Measurements from ENCODE around the gene DUSP19.
A peak's percentile ranks its signal among the peaks of the same experiment; 100 is the strongest.
"Not testable (repeated sequence)": the region's sequence is repeated elsewhere in the genome, so short reads cannot be mapped to it uniquely, and the experiment has no call there.

DUSP19 gene, protein sequence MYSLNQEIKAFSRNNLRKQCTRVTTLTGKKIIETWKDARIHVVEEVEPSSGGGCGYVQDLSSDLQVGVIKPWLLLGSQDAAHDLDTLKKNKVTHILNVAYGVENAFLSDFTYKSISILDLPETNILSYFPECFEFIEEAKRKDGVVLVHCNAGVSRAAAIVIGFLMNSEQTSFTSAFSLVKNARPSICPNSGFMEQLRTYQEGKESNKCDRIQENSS

GRCh38 chr2:183078464-183079138 is at the start of gene DUSP19:
TSS of gene DUSP19 (plus strand) at chr2:183078747. CDS start at chr2:183078934, 187 bp downstream.
- peak; percentile 92 for DNase-seq (ENCODE audit: low spot score)

GRCh38 chr2:183029219-183029618 is 49.3 kb upstream of the DUSP19 start:
- no peak for DNase-seq (ENCODE audit: low spot score)

DNA sequence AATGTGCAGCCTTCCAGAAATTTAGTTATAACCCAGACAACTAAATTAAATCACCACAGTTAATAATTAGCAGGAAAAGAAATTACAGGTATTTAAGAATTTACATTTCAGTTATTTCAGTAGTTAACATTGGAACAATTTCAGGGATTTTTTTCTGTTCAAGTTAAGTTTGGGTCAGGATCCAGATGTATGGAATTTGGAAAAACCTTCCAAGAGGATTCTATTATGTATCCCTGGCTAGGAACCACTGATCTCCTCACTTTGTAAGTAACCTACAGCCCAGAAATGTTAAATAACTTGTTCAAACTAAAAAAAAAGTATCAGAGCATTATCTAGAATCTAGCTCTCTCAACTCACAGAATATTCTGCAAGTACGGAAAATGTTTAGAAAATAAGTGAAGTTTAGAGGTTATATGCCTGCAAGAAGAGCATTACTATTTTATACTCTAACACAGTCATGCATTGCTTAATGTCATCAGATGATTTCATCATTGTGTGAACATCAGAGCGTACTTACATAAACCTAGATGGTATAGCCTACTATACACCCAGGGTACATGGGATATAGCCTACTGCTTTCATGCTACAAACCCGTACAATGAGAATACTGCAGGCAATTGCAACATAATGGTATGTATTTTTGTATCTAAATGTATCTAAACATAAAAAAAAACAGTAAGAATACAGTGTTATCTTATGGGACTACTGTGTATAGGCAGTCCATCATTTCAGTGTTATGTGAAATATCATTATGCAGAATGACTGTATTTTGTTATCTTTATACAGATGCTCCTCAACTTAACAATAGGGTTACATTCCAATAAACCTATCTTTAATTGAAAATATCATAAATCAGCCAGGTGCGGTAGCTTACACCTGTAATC is 46.4 kb upstream of the DUSP19 start:
- no peak for DNase-seq (ENCODE audit: low spot score)

GRCh38 chr2:183033951-183034350 is 44.6 kb upstream of the DUSP19 start:
- no peak for DNase-seq (ENCODE audit: low spot score)

DNA sequence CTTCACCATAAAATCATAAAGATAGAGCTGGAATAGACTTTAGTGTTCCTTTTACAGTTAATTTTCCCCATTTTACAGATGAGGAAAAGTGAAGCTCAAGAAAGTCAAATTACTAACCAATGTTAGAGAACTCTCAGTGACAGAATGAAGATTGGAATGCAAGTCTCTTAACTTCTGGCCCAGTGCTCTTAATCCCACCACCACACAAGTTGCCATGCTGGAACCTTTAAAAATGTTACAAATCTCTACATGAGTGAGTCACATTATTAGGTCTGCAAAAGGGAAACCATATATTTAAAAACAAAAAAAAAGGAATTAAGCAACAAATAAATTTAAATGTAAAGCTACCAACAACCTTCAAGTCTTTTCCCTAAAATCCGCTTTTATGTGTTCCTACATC is 43.7 kb upstream of the DUSP19 start:
- no peak for DNase-seq (ENCODE audit: low spot score)

GRCh38 chr2:183035298-183035953 is 43.1 kb upstream of the DUSP19 start:
- no peak for DNase-seq (ENCODE audit: low spot score)

DNA sequence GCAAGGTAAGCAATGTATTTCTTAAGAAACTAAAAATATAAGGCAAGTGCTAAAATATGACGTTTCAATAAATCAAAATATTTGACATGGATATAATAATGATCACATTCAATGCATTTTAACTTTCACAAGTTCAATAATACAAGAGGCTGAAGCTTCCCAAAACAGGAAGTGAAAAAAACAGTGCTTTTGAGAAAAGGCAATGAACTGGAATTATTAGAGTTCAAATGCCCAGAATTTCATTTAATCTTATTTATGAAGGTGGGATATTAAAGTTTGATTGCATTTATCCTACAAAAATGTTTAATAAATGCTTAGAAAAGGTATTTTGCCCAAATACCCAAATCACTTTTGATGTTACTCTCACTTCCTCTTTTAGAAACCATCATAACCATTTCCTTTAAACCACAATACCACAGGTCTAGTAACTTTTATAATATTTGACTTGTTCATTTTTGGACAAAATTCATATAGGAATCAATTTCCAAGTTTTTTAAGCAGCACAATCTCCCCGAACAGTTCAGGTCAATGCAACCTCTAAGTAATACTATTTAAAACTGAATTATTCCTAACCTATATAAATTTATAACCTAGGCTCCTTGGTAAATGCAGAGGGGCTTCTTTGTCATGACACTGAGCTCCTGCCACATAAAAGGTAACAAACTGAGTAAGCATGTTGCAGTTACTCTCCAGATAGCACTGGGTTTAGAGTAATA is 42.4 kb upstream of the DUSP19 start:
- DNase-seq (ENCODE audit: low spot score), result no peak

DNA sequence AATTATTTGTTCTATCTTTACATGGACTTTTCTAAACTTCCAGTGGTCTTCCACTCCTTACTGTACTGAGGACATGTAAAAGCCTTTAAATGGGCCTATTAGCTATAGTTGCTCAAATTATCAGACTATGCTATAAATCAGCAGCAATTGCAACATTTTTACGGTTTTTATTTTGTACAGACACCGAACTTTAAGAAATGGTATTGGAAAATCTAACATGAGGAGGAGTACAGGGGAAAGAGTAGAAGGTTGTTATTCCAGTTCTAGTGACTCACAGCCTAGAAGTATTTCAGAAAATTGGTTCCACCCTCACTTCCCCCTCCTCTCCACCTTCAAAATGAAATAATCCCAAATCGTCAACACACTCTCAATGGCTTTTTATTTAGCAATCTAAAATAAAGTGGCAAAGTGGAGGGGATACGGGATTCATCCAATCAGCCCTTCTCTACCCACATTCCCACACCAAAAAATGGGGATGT is 41.4 kb upstream of the DUSP19 start:
- peak; percentile 26 for DNase-seq (ENCODE audit: low spot score)

DNA sequence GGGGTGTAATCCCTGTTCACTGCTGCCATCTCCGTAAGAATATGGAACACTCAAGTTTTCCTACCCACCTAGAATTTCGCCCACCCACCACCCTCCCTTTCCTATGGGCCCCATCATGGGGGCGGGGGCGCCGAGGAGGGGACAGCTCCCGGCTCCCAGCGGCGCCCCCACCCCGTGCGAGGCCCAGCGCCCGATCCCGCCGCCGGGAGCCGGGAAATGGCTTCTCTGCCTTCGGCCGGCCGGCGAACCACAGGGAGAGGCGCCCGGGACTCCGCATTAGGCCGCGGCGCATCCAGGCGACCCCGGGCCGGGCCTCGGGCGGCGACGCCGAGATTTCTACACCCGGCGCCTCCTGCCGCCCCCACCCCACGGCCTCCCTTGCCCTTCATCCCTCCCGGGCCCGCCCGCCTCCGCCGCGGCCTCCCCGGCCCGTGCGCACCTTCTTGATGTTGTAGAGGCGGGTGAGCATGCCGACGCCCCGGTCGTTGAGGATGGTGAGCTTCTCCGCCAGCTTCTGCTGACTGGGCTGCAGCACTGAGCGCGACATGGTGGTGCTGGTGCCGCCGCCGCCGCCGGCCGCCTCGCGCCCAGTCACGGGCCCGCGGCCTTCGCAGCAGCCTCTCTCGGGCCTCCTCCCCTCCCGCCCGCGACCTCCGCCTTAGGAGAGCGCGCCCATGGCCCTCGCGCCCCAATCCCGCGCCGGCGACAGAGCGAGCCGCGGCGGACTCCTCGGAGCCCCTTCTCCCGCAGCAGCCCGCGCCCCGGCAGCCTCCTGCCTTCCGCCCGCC is 40.8 kb upstream of the DUSP19 start:
- DNase-seq (ENCODE audit: low spot score), result peak; percentile 11

GRCh38 chr2:183038341-183039300 is 39.9 kb upstream of the DUSP19 start, which contains the start of gene NCKAP1:
TSS of gene NCKAP1 (minus strand) at chr2:183038457. CDS start at chr2:183038099, 358 bp downstream.
- peak; percentile 77 for DNase-seq (ENCODE audit: low spot score)

DNA sequence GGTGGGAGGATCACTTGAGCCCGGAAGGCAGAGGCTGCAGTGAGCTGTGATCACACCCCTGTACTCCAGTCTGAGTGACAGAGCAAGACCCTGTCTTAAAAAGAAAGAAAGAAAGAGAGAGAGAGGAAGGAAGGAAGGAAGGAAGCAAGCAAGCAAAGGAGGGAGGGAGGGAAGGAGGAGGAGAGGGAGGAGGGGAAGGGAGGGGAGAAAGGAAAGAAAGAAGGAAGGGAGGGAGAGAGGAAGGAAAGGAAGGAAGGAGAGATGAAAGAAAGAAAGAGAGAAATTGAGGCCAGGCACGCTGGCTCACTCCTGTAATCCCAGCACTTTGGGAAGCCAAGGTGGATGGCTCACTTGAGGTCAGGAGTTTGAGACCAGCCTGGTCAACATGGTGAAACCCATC is 37.9 kb upstream of the DUSP19 start:
- no peak for DNase-seq (ENCODE audit: low spot score)

DNA sequence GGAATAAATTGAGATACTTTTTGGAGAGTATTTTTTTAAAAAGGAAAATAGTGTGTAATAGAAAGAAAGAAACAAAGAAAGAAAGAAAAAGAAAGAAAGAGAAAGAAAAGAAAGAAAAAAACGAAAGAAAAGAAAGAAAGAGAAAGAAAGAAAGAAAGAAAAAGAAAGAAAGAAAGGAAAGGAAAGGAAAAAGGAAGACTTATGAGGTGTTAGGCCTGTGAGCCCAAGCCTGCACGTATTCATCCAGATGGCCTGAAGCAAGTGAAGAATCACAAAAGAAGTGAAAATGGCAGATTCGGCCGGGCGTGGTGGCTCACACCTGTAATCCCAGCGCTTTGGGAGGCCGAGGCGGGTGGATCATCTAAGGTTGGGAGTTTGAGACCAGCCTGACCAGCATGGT is 35.0 kb upstream of the DUSP19 start:
- DNase-seq (ENCODE audit: low spot score), result not testable (repeated sequence)

DNA sequence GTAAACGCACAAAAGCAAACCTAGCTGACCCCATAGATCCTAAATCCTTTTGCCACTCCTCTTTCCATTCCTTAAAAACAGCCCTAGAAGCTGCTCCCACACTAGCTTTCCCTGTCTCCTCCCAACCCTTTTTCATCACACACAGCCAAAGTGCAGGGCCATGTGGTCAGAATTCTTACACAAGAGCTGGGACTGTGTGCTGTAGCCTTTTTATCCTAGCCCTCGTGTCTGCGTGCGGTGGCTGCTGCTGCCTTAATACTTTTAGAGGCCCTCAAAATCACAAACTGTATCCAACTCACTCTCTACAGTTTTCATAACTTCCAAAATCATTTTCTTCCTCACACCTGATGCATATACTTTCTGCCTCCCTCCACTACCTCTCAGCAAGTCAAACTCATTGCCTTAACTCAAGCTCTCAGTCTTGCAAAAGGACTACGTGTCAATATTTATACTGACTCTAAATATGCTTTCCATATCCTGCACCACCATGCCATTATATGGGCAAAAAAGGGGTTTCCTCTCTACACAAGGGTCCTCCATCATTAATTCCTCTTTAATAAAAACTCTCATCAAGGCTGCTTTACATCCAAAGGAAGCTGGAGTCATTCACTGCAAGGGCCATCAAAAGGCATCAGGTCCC is 30.9 kb upstream of the DUSP19 start:
- not testable (repeated sequence) for DNase-seq (ENCODE audit: low spot score)

- DNase-seq (ENCODE audit: low spot score), result no peak
Observed at GRCh38 chr2:183049420-183049819, 29.1 kb upstream of the DUSP19 start.

DNA sequence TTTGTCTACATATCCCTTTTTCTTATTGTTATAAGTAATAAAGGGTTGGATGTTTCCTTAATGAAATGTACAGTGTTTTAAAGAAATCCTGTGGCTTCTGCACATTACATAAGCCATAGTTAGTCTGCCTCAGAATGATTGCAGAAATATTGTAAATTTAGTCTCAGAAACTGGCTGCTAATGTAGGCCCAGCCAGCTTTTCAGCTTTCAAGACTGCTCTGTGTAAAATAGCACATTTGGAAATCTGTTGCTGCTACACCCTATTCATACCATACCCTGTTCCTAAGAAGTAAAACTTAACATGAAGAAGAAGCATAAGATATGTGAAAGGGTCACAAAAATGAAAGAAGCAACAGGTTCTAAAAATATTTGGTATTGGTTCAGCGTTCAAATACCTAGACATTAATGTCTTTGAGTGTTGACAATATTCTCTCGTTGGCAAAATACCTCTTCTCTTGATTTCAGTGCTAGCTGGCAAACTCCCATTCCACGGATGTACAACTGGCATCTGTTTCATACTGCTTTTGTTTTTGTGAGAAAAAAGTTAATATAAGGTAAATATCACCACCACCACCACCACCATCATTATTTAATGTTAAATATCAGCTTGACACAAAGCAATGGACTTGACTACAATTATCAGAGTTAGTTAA is 21.1 kb upstream of the DUSP19 start:
- no peak for DNase-seq (ENCODE audit: low spot score)

- DNase-seq (ENCODE audit: low spot score), result peak; percentile 67
Observed at GRCh38 chr2:183059561-183059960, 19.0 kb upstream of the DUSP19 start.

GRCh38 chr2:183060571-183061231 is 17.8 kb upstream of the DUSP19 start:
- no peak for DNase-seq (ENCODE audit: low spot score)

GRCh38 chr2:183063083-183063482 is 15.5 kb upstream of the DUSP19 start:
- peak; percentile 38 for DNase-seq (ENCODE audit: low spot score)

All from COLO829 (cell line).